ENCODE results near the gene NCAPG2. TPM values are rescaled to one million over a fixed set of nuclear protein-coding genes. Genes with fewer than 3 reads are reported as not detected.
A peak's percentile ranks its signal among the peaks of the same experiment; 100 is the strongest.
"Not testable (repeated sequence)": the region's sequence is repeated elsewhere in the genome, so short reads cannot be mapped to it uniquely, and the experiment has no call there.

The NCAPG2 gene
- total RNA-seq, 1 donor, result 35.0 TPM

DNA sequence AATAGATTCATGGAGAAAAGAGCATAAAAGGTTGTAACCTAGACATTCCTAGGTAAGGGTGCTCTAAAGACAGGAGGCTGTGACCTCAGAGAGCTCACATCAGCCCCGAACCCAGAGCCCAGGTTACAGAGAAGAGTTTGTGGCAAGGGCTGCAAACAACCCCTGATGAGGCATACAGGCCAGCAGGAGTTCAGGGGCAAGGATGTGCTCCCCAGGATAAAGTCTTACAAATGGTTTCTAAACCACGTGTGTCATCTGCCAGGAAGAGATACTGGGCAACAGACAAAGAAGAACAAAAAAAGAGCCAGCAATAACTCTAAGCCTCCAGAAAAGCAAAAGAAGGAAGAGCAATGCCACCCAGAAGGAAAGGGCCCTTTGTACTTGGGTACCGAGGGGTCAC is 27.7 kb downstream of the NCAPG2 start:
- H3K4me3 ChIP-seq (ENCODE audit: low read depth, low read length), result no peak overlapping the region
- no peak for DNase-seq (ENCODE audit: low read depth)
- TF ChIP-seq, protein P1, sequence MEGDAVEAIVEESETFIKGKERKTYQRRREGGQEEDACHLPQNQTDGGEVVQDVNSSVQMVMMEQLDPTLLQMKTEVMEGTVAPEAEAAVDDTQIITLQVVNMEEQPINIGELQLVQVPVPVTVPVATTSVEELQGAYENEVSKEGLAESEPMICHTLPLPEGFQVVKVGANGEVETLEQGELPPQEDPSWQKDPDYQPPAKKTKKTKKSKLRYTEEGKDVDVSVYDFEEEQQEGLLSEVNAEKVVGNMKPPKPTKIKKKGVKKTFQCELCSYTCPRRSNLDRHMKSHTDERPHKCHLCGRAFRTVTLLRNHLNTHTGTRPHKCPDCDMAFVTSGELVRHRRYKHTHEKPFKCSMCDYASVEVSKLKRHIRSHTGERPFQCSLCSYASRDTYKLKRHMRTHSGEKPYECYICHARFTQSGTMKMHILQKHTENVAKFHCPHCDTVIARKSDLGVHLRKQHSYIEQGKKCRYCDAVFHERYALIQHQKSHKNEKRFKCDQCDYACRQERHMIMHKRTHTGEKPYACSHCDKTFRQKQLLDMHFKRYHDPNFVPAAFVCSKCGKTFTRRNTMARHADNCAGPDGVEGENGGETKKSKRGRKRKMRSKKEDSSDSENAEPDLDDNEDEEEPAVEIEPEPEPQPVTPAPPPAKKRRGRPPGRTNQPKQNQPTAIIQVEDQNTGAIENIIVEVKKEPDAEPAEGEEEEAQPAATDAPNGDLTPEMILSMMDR (IDR thresholded peaks at IDR 0.05; ENCODE audit: insufficient read depth, low read length), result no peak

DNA sequence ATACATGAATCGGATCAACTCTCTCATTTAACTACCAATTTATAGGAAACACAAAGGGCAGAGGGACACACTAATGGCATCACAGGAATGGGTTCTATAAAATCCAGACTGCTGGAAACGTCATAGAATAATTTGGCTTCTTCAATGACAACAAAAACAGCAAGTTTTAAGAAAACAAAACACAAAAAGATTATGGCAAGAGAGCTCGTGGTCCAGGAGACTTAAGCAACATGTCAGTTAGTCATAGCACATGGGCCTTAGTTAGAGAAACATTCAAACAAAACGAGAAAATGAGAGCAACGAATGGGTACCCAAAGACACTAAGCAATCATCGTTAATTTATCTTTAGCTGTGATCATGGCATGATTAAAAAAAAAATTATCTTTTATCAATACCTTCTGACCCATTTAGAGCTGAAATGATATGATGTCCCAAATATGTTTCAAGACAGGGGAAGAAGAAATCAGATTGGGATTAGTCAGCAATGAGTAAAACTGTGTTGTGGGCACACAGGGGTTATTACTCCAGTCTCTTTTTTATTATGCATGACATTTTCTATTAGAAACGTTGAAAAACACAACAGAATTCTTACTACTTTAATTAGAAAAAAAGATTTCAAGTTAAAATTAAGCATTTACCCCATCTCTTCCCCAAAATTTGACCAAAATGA is 28.3 kb downstream of the NCAPG2 start:
- no peak overlapping the region for H3K4me3 ChIP-seq (ENCODE audit: low read depth, low read length)
- TF ChIP-seq, protein P1 (IDR thresholded peaks at IDR 0.05; ENCODE audit: insufficient read depth, low read length), result no peak
- peak; percentile 32 for DNase-seq (ENCODE audit: low read depth)

DNA sequence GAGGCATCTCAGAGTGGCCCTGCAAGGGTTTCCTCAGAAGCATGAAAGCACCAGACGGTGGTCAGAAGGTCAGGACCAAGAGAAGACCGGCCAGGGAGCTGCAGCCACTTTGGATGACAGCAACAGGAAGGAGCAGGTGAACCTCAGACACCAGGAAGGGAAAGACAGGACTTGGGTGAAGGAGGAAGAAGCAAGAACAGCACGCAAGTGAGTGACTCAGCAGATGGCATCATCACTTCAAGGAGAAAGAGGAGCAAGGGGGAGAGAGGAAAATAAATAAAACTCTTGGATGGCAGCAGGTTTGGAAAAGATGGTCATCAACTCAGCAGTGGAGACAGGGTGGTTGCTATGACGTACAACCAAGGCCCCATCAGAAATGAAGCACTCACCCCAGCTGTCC is 31.6 kb downstream of the NCAPG2 start:
- peak; percentile 17 for DNase-seq (ENCODE audit: low read depth)

DNA sequence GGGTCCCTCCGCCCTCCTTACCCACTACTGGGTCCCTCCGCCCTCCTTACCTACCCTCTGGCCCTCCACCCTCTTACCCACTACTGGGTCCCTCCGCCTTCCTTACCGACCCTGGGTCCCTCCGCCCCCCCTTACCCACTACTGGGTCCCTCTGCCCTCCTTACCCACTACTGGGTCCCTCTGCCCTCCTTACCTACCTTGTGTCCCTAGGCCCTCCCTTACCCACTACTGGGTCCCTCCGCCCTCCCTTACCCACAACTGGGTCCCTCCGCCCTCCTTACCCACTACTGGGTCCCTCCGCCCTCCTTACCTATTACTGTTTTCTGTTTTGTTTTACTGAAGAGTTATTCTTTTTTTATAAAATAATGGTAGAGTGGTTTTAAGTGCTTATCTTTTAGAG is 36.5 kb downstream of the NCAPG2 start:
- not testable (repeated sequence) for H3K4me3 ChIP-seq (ENCODE audit: low read depth, low read length); DNase-seq (ENCODE audit: low read depth)

More for the DNA sequence above, 31.6 kb downstream of the NCAPG2 start:
- TF ChIP-seq, protein P1 (IDR thresholded peaks at IDR 0.05; ENCODE audit: insufficient read depth, low read length), result no peak
- no peak overlapping the region for H3K4me3 ChIP-seq (ENCODE audit: low read depth, low read length)

DNA sequence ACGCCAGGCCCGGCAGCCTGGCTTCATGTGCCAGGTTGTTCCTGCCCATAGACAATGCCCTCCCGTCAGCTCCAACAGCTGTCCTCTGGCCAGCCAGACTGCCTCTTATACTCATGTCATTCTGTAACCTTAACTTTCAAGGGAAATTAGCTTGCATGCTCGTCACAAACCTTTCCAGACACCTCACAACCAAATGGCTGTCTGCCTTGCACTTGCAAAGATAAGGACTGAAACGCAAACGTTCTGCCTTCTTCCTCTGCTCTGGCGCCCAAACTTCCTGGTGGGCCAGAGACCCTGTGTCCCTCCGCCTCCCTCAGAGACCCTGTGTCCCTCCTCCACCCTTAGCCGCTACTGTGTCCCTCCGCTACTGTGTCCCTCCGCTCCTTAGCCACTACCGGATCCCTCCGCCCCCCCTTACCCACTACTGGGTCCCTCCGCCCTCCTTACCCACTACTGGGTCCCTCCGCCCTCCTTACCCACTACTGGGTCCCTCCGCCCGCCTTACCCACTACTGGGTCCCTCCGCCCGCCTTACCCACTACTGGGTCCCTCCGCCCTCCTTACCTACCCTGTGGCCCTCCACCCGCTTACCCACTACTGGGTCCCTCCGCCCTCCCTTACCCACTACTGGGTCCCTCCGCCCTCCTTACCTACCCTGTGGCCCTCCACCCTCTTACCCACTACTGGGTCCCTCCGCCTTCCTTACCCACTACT is 37.5 kb downstream of the NCAPG2 start:
- DNase-seq (ENCODE audit: low read depth); H3K4me3 ChIP-seq (ENCODE audit: low read depth, low read length): not testable (repeated sequence)

DNA sequence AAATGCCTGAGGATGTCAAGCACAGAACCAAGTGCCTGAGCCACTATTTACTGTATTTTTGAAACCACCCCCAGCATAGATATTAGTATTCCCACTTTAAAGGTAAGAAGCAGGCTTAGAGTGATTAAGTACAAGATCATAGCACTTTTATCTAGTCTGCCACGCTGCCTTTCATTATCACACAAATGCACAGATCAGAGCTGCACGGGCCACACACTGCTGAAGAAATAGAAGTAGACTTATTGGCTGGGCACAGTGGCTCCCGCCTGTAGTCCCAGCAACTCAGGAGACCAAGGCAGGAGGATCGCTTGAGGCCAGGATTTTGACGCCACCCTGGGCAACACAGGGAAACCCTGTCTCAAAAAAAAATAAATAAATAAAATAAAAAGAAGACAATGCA is 38.2 kb downstream of the NCAPG2 start:
- TF ChIP-seq, protein P1 (IDR thresholded peaks at IDR 0.05; ENCODE audit: insufficient read depth, low read length), result no peak
- no peak for DNase-seq (ENCODE audit: low read depth)
- H3K4me3 ChIP-seq (ENCODE audit: low read depth, low read length), result no peak overlapping the region

DNA sequence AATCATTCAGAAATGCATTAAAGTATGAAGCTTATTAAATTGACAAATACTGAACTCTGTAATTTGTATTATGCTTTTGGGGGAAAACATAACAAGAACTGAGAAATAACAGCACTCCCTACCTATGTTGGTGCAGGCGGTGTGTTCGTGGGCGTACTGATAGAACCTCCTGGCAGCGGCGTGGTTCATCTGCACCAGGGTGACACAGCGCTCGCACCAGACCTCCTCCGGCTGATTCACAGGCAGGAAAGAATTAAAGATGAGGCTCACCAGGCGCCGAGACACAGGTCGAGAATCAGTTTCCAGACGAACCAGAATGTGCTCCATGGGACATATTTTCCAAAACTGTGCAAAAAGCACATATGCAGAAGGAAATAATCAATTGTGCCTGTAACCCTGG is 40.2 kb downstream of the NCAPG2 start:
- DNase-seq (ENCODE audit: low read depth), result no peak
- no peak overlapping the region for H3K4me3 ChIP-seq (ENCODE audit: low read depth, low read length)
- TF ChIP-seq, protein P1 (IDR thresholded peaks at IDR 0.05; ENCODE audit: insufficient read depth, low read length), result no peak

DNA sequence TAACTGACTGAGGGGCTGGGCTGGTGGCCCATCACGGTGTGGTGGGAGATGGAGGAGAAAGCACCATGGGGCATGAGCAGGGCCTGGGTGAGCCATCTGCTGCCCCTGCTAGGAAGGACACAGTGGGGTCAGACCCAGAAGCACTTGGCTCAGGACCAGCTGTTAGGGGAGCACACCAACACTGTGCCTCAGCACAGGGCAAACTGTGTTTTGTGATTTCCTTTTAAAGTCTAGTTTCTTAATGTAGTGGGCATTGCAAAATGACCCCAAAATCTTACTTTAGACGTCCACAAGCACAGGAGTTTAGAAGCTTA is 41.2 kb downstream of the NCAPG2 start:
- TF ChIP-seq, protein P1 (IDR thresholded peaks at IDR 0.05; ENCODE audit: insufficient read depth, low read length), result no peak
- no peak for DNase-seq (ENCODE audit: low read depth)
- H3K4me3 ChIP-seq (ENCODE audit: low read depth, low read length), result no peak overlapping the region
